A549 treated with GW870086 at 1 μM for 4 hours (cell line): ENCODE measurements around the gene SLC25A42. TPM values are rescaled to one million over a fixed set of nuclear protein-coding genes. Genes with fewer than 3 reads are reported as not detected.

Experiments
- total RNA-seq: library from RNA; stranded (reverse); fragments of 200-300 nt; extraction: Qiagen RNA extraction; gene quantifications from 5 replicates; pipeline ENCODE4 v1.2.3, GENCODE V29; 2022; ENCODE audit warnings: low read depth

Gene SLC25A42
- total RNA-seq, result 0.47 to 0.88 TPM (median 0.73 TPM) in 5 replicates

GRCh38 chr19:19063183-19064097 is at the start of gene SLC25A42:
SLC25A42 (plus strand) TSS chr19:19063994; CDS start chr19:19096125, 32,131 bp downstream.

GRCh38 chr19:19033426-19034203 is 30.2 kb upstream of the SLC25A42 start, which contains the start of the genes ARMC6 and SUGP2:
ARMC6 (plus strand) TSS chr19:19033603; CDS start chr19:19034210, 607 bp downstream.
SUGP2 (minus strand) TSS chr19:19033517; CDS start chr19:19031071, 2,446 bp downstream.

GRCh38 chr19:19138109-19138981 is 74.6 kb downstream of the SLC25A42 start, which contains the start of gene TMEM161A:
TMEM161A (minus strand) TSS chr19:19138478; CDS start chr19:19138428, 50 bp downstream.

Other genes starting within 250 kb of the SLC25A42 start
- 31.8 to 42.1 TPM (median 39.6 TPM) in 5 replicates for gene UPF1, start 232.0 kb upstream of the SLC25A42 start, total RNA-seq
- 3.2 to 5.8 TPM (median 5.0 TPM) in 5 replicates for gene CERS1, start 167.8 kb upstream of the SLC25A42 start, total RNA-seq
- 132 to 176 TPM (median 157 TPM) in 5 replicates for gene COPE, start 144.6 kb upstream of the SLC25A42 start, total RNA-seq
- gene DDX49, start 144.3 kb upstream of the SLC25A42 start, total RNA-seq, result 31.2 to 49.9 TPM (median 42.7 TPM) in 5 replicates
- gene HOMER3, start 122.8 kb upstream of the SLC25A42 start, total RNA-seq, result 24.6 to 32.7 TPM (median 28.6 TPM) in 5 replicates
- gene SUGP2, start 30.5 kb upstream of the SLC25A42 start, total RNA-seq, result 21.2 to 36.2 TPM (median 31.9 TPM) in 5 replicates
- 23.2 to 28.4 TPM (median 27.8 TPM) in 5 replicates for gene ARMC6, start 30.4 kb upstream of the SLC25A42 start, total RNA-seq
- gene TMEM161A, start 74.5 kb downstream of the SLC25A42 start, total RNA-seq, result 19.9 to 27.6 TPM (median 24.3 TPM) in 5 replicates
- 0.30 to 0.94 TPM (median 0.49 TPM) in 5 replicates for gene MEF2B, start 106.3 kb downstream of the SLC25A42 start, total RNA-seq
- gene BORCS8, start 128.2 kb downstream of the SLC25A42 start, total RNA-seq, result 9.1 to 14.1 TPM (median 12.1 TPM) in 5 replicates
- gene RFXANK, start 128.3 kb downstream of the SLC25A42 start, total RNA-seq, result 35.0 to 55.0 TPM (median 48.3 TPM) in 5 replicates
- 25.9 to 31.7 TPM (median 29.6 TPM) in 5 replicates for gene NR2C2AP, start 139.4 kb downstream of the SLC25A42 start, total RNA-seq
- 0.03 to 0.17 TPM (median 0.07 TPM) in 3 of 5 replicates, not detected in the others for gene NCAN, start 148.0 kb downstream of the SLC25A42 start, total RNA-seq
- 0.24 to 1.1 TPM (median 0.57 TPM) in 5 replicates for gene TM6SF2, start 209.3 kb downstream of the SLC25A42 start, total RNA-seq